Prostate gland (tissue), 2 donors: ENCODE results near the gene SPR.

Experiments used
- CTCF ChIP-seq, 4 experiments: fragments of 200-600 bp in 2 of 4; fragments of 450-650 bp in 2 of 4; sonication (generic) in 2 of 4; IDR thresholded peaks; 1 replicate in 3 of 4; 2 replicates in 1 of 4; pipeline ENCODE4 v1.5.1; 2016 to 2019; ENCODE audit warnings: antibody characterized with exemption in 4 of 4, mild to moderate bottlenecking in 2 of 4, moderate library complexity in 2 of 4
- POLR2A ChIP-seq: fragments of 450-650 bp; IDR thresholded peaks from one replicate; pipeline ENCODE4 v1.6.1; 2016; ENCODE audit warnings: antibody characterized with exemption, mild to moderate bottlenecking
- POLR2AphosphoS5 ChIP-seq: sonication (generic); formaldehyde crosslinking; IDR thresholded peaks from one replicate; pipeline ENCODE4 v1.6.1; 2017; ENCODE audit warnings: antibody characterized with exemption

- TF ChIP-seq CTCF (IDR thresholded peaks at IDR 0.05), result no peak
- TF ChIP-seq POLR2A, result no peak
- no peak for TF ChIP-seq POLR2AphosphoS5
Observed at GRCh38 chr2:72847534-72848315, 39.5 kb upstream of the SPR start.
